HCT116 (cell line): ENCODE results near the gene PCDHGA9. TPM values are rescaled to one million over a fixed set of nuclear protein-coding genes. Genes with fewer than 3 reads are reported as not detected.
"Not testable (repeated sequence)": the region's sequence is repeated elsewhere in the genome, so short reads cannot be mapped to it uniquely, and the experiment has no call there.

ENCODE experiments used
- ATAC-seq: fragments of 200-7000 bp; cut with Tn5 transposase; 2 replicates; pipeline ENCODE4 v1.9.1; 2020; ENCODE audit warnings: mild to moderate bottlenecking, moderate library complexity
- BruUV-seq: library from RNA; stranded (reverse); fragments of 400-500 nt; replicated peaks from 2 replicates; lab custom pipeline; 2021; lab: Mats Ljungman, UMichigan
- CTCF ChIA-PET: fragments of 300-600 bp; sonication (Branson Sonifier 250); formaldehyde crosslinking; loops from one replicate; lab custom pipeline; 2021; ENCODE audit warnings: antibody characterized with exemption; lab: Charles Lee
- POLR2A ChIA-PET: fragments of 300-600, 350-600 bp; sonication (Branson Sonifier 250); formaldehyde crosslinking; loops from one replicate; lab custom pipeline; 2021; ENCODE audit warnings: antibody characterized with exemption; lab: Charles Lee
- RAD21 ChIA-PET, 2 experiments: fragments of 300-600 bp; sonication (Branson Sonifier 250); formaldehyde crosslinking; loops; one replicate each; lab custom pipeline; 2023; ENCODE audit warnings: low total read pairs in 2 of 2; ENCODE audit not compliant: uncharacterized antibody in 2 of 2, unreplicated experiment in 2 of 2, low non-redundant PET in 1 of 2; lab: Charles Lee
- DNase-seq: peaks from one replicate; pipeline ENCODE4 v3.0.0-alpha.2; 2010; ENCODE audit warnings: low read depth, low spot score
- H2AFZ ChIP-seq: fragments of 200-600 bp; shearing (Covaris generic), sonication (generic); 2 replicates; pipeline ENCODE4 v1.6.1; 2017; ENCODE audit warnings: low read depth, mixed run types, mixed read lengths, antibody characterized with exemption, low read length; ENCODE audit not compliant: poor library complexity, severe bottlenecking
- H3K27ac ChIP-seq: 2 replicates; pipeline ENCODE4 v1.5.1; 2012; ENCODE audit warnings: low read depth, low read length
- H3K27me3 ChIP-seq: fragments of 200-600 bp; sonication (generic); 2 replicates; pipeline ENCODE4 v1.6.1; 2016; ENCODE audit warnings: mixed run types, low read length, mixed read lengths; ENCODE audit not compliant: insufficient read depth
- H3K36me3 ChIP-seq, 2 experiments: fragments of 200-500 bp in 1 of 2; fragments of 200-600 bp in 1 of 2; sonication (Bioruptor generic) in 1 of 2; sonication (generic) in 1 of 2; 2 replicates each; pipeline versions ENCODE4 v1.5.1 to v1.6.1; 2014 to 2016; ENCODE audit warnings: low read length in 2 of 2, inconsistent platforms in 1 of 2, mixed read lengths in 1 of 2, mixed run types in 1 of 2; ENCODE audit not compliant: insufficient read depth in 2 of 2, control insufficient read depth in 1 of 2
- H3K4me1 ChIP-seq, 2 experiments: fragments of 200-600 bp in 1 of 2; sonication (generic) in 1 of 2; 2 replicates each; pipeline versions ENCODE4 v1.5.1 to v1.6.1; 2012 to 2017; ENCODE audit warnings: low read length in 2 of 2, inconsistent platforms in 1 of 2, mild to moderate bottlenecking in 1 of 2, mixed read lengths in 1 of 2, mixed run types in 1 of 2, moderate library complexity in 1 of 2; ENCODE audit not compliant: insufficient read depth in 2 of 2, control insufficient read depth in 1 of 2
- H3K4me2 ChIP-seq: fragments of 200-600 bp; sonication (generic); 2 replicates; pipeline ENCODE4 v1.6.1; 2017; ENCODE audit warnings: mixed run types, low read length, mixed read lengths
- H3K4me3 ChIP-seq, 2 experiments: fragments of 200-600 bp in 1 of 2; sonication (generic) in 1 of 2; replicated peaks in 1 of 2; 2 replicates each; pipeline ENCODE4 v1.5.1; 2011 to 2016; ENCODE audit warnings: low read length in 2 of 2, control low read depth in 1 of 2, low read depth in 1 of 2, mild to moderate bottlenecking in 1 of 2, mixed read lengths in 1 of 2, mixed run types in 1 of 2
- H3K79me2 ChIP-seq: fragments of 200-600 bp; sonication (generic); 2 replicates; pipeline ENCODE4 v1.6.1; 2017; ENCODE audit warnings: mild to moderate bottlenecking, mixed run types, low read length, moderate library complexity, mixed read lengths; ENCODE audit not compliant: insufficient read depth
- H3K9ac ChIP-seq: fragments of 200-600 bp; sonication (generic); 2 replicates; pipeline ENCODE4 v1.6.1; 2016; ENCODE audit warnings: low read length, mixed read lengths
- H3K9me2 ChIP-seq: fragments of 200-600 bp; sonication (generic), shearing (Covaris generic); 2 replicates; pipeline ENCODE4 v1.6.1; 2017; ENCODE audit warnings: mixed run types, mild to moderate bottlenecking, moderate library complexity; ENCODE audit not compliant: insufficient read depth
- H3K9me3 ChIP-seq, 2 experiments: fragments of 200-500 bp in 1 of 2; fragments of 200-600 bp in 1 of 2; sonication (Bioruptor generic) in 1 of 2; sonication (generic) in 1 of 2; 2 replicates each; pipeline ENCODE4 v1.6.1; 2014 to 2017; ENCODE audit warnings: low read length in 2 of 2, mixed read lengths in 2 of 2, inconsistent platforms in 1 of 2, low read depth in 1 of 2, mild to moderate bottlenecking in 1 of 2, mixed run types in 1 of 2, moderate library complexity in 1 of 2; ENCODE audit not compliant: control insufficient read depth in 1 of 2, insufficient read depth in 1 of 2
- H4K20me1 ChIP-seq: fragments of 200-600 bp; sonication (generic), shearing (Covaris generic); 2 replicates; pipeline ENCODE4 v1.6.1; 2017; ENCODE audit warnings: mixed run types, mild to moderate bottlenecking, moderate library complexity; ENCODE audit not compliant: insufficient read depth
- CEBPB ChIP-seq: IDR thresholded peaks from 2 replicates; pipeline ENCODE4 v1.6.1; 2012; ENCODE audit warnings: low read depth
- RAD21 ChIP-seq: IDR thresholded peaks from 2 replicates; pipeline ENCODE4 v1.6.1; 2012; ENCODE audit warnings: low read depth, mild to moderate bottlenecking
- YY1 ChIP-seq: IDR thresholded peaks from 2 replicates; pipeline ENCODE4 v1.6.1; 2011; ENCODE audit warnings: low read length, low read depth, moderate library complexity, mild to moderate bottlenecking; ENCODE audit not compliant: insufficient replicate concordance; ENCODE audit errors: extremely low read depth
- intact Hi-C: fragments of 100-400 bp; cut with micrococcal nuclease; formaldehyde crosslinking; loops from 2 replicates; pipeline ENCODE4 v1.10.0; 2022
- total RNA-seq: library from RNA; stranded (reverse); gene quantifications from one replicate; pipeline ENCODE4 v1.2.1, GENCODE V29; 2021; ENCODE audit not compliant: unreplicated experiment

Gene PCDHGA9
- total RNA-seq, 1 experiment from 2014 or later: 0.34 TPM

- H4K20me1 ChIP-seq, H3K9ac ChIP-seq, RAD21 ChIA-PET, BruUV-seq, intact Hi-C loops, DNase-seq, POLR2A ChIA-PET, H3K9me3 ChIP-seq, H2AFZ ChIP-seq, H3K4me3 ChIP-seq, H3K9me2 ChIP-seq, H3K4me1 ChIP-seq, CTCF ChIA-PET, H3K27ac ChIP-seq, H3K27me3 ChIP-seq, H3K4me2 ChIP-seq, H3K79me2 ChIP-seq, H3K36me3 ChIP-seq, ATAC-seq: not testable (repeated sequence)
- 0 out of 2 replicates have a peak, but pooled peaks have one; percentile 6 for TF ChIP-seq RAD21
Measured at GRCh38 chr5:141387557-141388311, 14.8 kb upstream of the PCDHGA9 start, which contains the start of gene PCDHGB4. Gene PCDHGB4 (plus strand): TSS chr5:141387698. CDS start chr5:141387885, 187 bp downstream.

- RAD21 ChIA-PET: no interaction called here
- Histone ChIP-seq H3K4me1 (no peaks in the 10 kb centered on the region), H4K20me1 (no peaks in the 10 kb centered on the region), H3K4me3 (no peak overlapping the region), H3K9ac (no peak overlapping the region), H2AFZ (no peak overlapping the region), H3K79me2 (no peaks in the 10 kb centered on the region), H3K36me3 (no peaks in the 10 kb centered on the region), H3K27ac (no peak overlapping the region), H3K9me2 (no peaks in the 10 kb centered on the region), H3K4me2 (no peak overlapping the region), H3K27me3 (no peaks in the 10 kb centered on the region), H3K9me3 (no peaks in the 10 kb centered on the region; a peak in 1 of 4 replicates)
- DNase-seq (no peak), ATAC-seq (no peak)
- CTCF ChIA-PET: no interaction called here
- intact Hi-C loops: no loop called here
- no TSS peak for BruUV-seq
- POLR2A ChIA-PET: no interaction called here
- TF ChIP-seq CEBPB (0 out of 2 replicates have a peak, but pooled peaks have one; percentile 27), YY1 (no peak)
Measured at GRCh38 chr5:141388661-141389060, 13.9 kb upstream of the PCDHGA9 start.
